GM12878 (cell line): ENCODE results near the gene SNED1. TPM values are rescaled to one million over a fixed set of nuclear protein-coding genes. Genes with fewer than 3 reads are reported as not detected.

Experiments used
- ATAC-seq: fragments of 200-7000 bp; cut with Tn5 transposase; 3 replicates; pipeline ENCODE4 v1.9.1; 2020; ENCODE audit warnings: mild to moderate bottlenecking, moderate library complexity
- BruUV-seq: library from RNA; stranded (reverse); fragments of 400-500 nt; replicated peaks from 2 replicates; lab custom pipeline; 2021; lab: Mats Ljungman, UMichigan
- CTCF ChIA-PET: fragments of 300-600 bp; sonication (Branson Sonifier 250); formaldehyde crosslinking; extraction: SDS; loops from one replicate; lab custom pipeline; 2021; ENCODE audit warnings: inconsistent platforms; lab: Yijun Ruan, JAX
- POLR2A ChIA-PET: fragments of 350-600 bp; formaldehyde crosslinking; extraction: SDS; loops from one replicate; lab custom pipeline; 2021; ENCODE audit warnings: inconsistent platforms; lab: Charles Lee
- RAD21 ChIA-PET: fragments of 300-600 bp; sonication (Branson Sonifier 250); formaldehyde crosslinking; loops from one replicate; lab custom pipeline; 2023; ENCODE audit warnings: antibody characterized with exemption; ENCODE audit not compliant: unreplicated experiment; lab: Charles Lee
- SMC1A ChIA-PET: fragments of 300-600 bp; sonication (Branson Sonifier 250); formaldehyde crosslinking; loops from one replicate; lab custom pipeline; 2023; ENCODE audit not compliant: unreplicated experiment, uncharacterized antibody; lab: Charles Lee
- DNase-seq: peaks from one replicate; pipeline ENCODE4 v3.0.0-alpha.2; 2011; ENCODE audit warnings: low read depth, low spot score
- FAIRE-seq: peaks from 3 replicates; lab custom pipeline; 2011; peaks lifted over from hg19 to GRCh38; lab: Jason Lieb, UNC
- H2AFZ ChIP-seq: 2 replicates; pipeline ENCODE4 v1.6.0; 2011; ENCODE audit warnings: low read depth, low read length, control low read depth; ENCODE audit not compliant: control insufficient read depth
- H3K27ac ChIP-seq: 2 replicates; pipeline ENCODE4 v1.5.1; 2011; ENCODE audit warnings: control low read depth; ENCODE audit not compliant: control insufficient read depth, insufficient read depth
- H3K27me3 ChIP-seq, 2 experiments: replicated peaks in 1 of 2; 2 replicates each; pipeline versions ENCODE4 v1.6.0 to v1.6.1; 2011; ENCODE audit warnings: low read length in 1 of 2; ENCODE audit not compliant: control insufficient read depth in 2 of 2, insufficient read depth in 2 of 2
- H3K36me3 ChIP-seq, 2 experiments: 2 replicates each; pipeline ENCODE4 v1.5.1; 2011; ENCODE audit warnings: low read length in 1 of 2; ENCODE audit not compliant: control insufficient read depth in 2 of 2, insufficient read depth in 2 of 2
- H3K4me1 ChIP-seq: 2 replicates; pipeline ENCODE4 v1.6.1; 2011; ENCODE audit warnings: mild to moderate bottlenecking, low read length, moderate library complexity, mixed read lengths; ENCODE audit not compliant: control insufficient read depth, insufficient read depth
- H3K4me2 ChIP-seq: 2 replicates; pipeline ENCODE4 v1.6.0; 2011; ENCODE audit warnings: control low read depth; ENCODE audit not compliant: control insufficient read depth, insufficient read depth
- H3K4me3 ChIP-seq: fragments of 200-600 bp; sonication (generic); 2 replicates; pipeline ENCODE4 v1.5.1; 2016
- H3K79me2 ChIP-seq: 2 replicates; pipeline ENCODE4 v1.6.0; 2011; ENCODE audit warnings: low read length; ENCODE audit not compliant: control insufficient read depth, insufficient read depth
- H3K9ac ChIP-seq: 2 replicates; pipeline ENCODE4 v1.8.0; 2011; ENCODE audit warnings: low read length, control low read depth, mixed read lengths; ENCODE audit not compliant: control insufficient read depth, insufficient read depth
- H3K9me3 ChIP-seq: replicated peaks from 3 replicates; pipeline ENCODE4 v1.5.1; 2011; ENCODE audit warnings: mild to moderate bottlenecking, low read length; ENCODE audit not compliant: control insufficient read depth, insufficient read depth
- H4K20me1 ChIP-seq: 2 replicates; pipeline ENCODE4 v1.6.0; 2011; ENCODE audit not compliant: control insufficient read depth, insufficient read depth
- ASH2L ChIP-seq: fragments of 300-600, 200-600 bp; sonication (generic); IDR thresholded peaks from 2 replicates; pipeline ENCODE4 v1.6.1; 2017; ENCODE audit warnings: low read depth, mild to moderate bottlenecking, borderline replicate concordance
- CBX3 ChIP-seq: fragments of 200-600 bp; sonication (generic); IDR thresholded peaks from 2 replicates; pipeline ENCODE4 v1.6.1; 2016; ENCODE audit warnings: low read depth, borderline replicate concordance
- EZH2 ChIP-seq: IDR thresholded peaks from 2 replicates; pipeline ENCODE4 v1.6.1; 2012; ENCODE audit warnings: low read depth, mild to moderate bottlenecking, control low read depth, inconsistent platforms, low read length, borderline replicate concordance; ENCODE audit not compliant: control insufficient read depth
- HCFC1 ChIP-seq: fragments of 150-350 bp; IDR thresholded peaks from 2 replicates; pipeline ENCODE4 v1.6.1; 2014; ENCODE audit warnings: low read length
- NKRF ChIP-seq: fragments of 450-650 bp; conservative IDR thresholded peaks from 2 replicates; pipeline ENCODE4 v1.6.1; 2017; ENCODE audit warnings: mild to moderate bottlenecking, moderate library complexity
- NR2C2 ChIP-seq: IDR thresholded peaks from 2 replicates; pipeline ENCODE4 v1.6.1; 2011; ENCODE audit warnings: borderline replicate concordance, low read depth; ENCODE audit not compliant: control insufficient read depth, insufficient read length
- NR2F1 ChIP-seq: fragments of 450-650 bp; conservative IDR thresholded peaks from 2 replicates; pipeline ENCODE4 v1.6.1; 2017; ENCODE audit warnings: mild to moderate bottlenecking
- POLR2AphosphoS2 ChIP-seq: IDR thresholded peaks from 2 replicates; pipeline ENCODE4 v1.6.1; 2011; ENCODE audit warnings: low read depth, mild to moderate bottlenecking, low read length, improper control_type of control experiment, moderate library complexity
- ZNF217 ChIP-seq: fragments of 450-650 bp; IDR thresholded peaks from 2 replicates; pipeline ENCODE4 v1.6.1; 2017; ENCODE audit warnings: antibody characterized with exemption, mild to moderate bottlenecking
- WGBS: methylation state at CpG from one replicate; pipeline ENCODE4 v1.1.6; 2016; ENCODE audit warnings: low lambda C conversion rate; ENCODE audit not compliant: insufficient replicate concordance, insufficient coverage; ENCODE audit errors: missing lambda C conversion rate; 5-methylcytosine and 5-hydroxymethylcytosine counted together
- in situ Hi-C: fragments of 300-500 bp; cut with MboI; formaldehyde crosslinking; loops from 9 replicates; pipeline ENCODE4 v1.14.3; 2018; ENCODE audit warnings: mixed read lengths
- intact Hi-C: fragments of 100-400 bp; cut with micrococcal nuclease; formaldehyde crosslinking; loops from one replicate; pipeline ENCODE4 v1.14.2; 2022; ENCODE audit not compliant: unreplicated experiment
- polyA plus RNA-seq, 11 experiments: library from polyadenylated mRNA; depleted of rRNA in 4 of 11; unstranded in 6 of 11; stranded (reverse) in 5 of 11; fragments of >200 nt; fragmentation: Nextera tagmentation in 4 of 11; fragmentation: Illumina TruSeq in 1 of 11; extraction: Ambion mirVana in 4 of 11; extraction: Trizol in 1 of 11; gene quantifications; 1 replicate in 1 of 11; 2 replicates in 10 of 11; pipeline versions ENCODE4 v1.2.1 to v1.2.3, GENCODE V29; 2011 to 2016; ENCODE audit warnings: inconsistent platforms in 2 of 11, missing spikeins in 2 of 11, low read depth in 1 of 11
- total RNA-seq, 4 experiments: library from RNA; depleted of rRNA in 3 of 4; stranded (reverse); fragments of >200 nt in 3 of 4; fragmentation: Illumina TruSeq in 1 of 4; extraction: Trizol in 1 of 4; gene quantifications; 2 replicates each; pipeline versions ENCODE4 v1.2.1 to v1.2.3, GENCODE V29; 2013 to 2021
- TF ChIP-seq, protein P1 (sequence below): IDR thresholded peaks from 2 replicates; pipeline ENCODE4 v1.6.1; 2011; ENCODE audit warnings: low read depth, low read length, improper control_type of control experiment, borderline replicate concordance
- TF ChIP-seq, protein P2 (sequence below): fragments of 450-650 bp; formaldehyde crosslinking; IDR thresholded peaks from 2 replicates; pipeline ENCODE4 v1.4.0; 2020; ENCODE audit warnings: mild to moderate bottlenecking, moderate library complexity

SNED1 gene
- total and polyA plus RNA-seq, 10 of the 15 experiments (the other 5 are each of a cell fraction or from before 2014, with no cell fraction given), result 0.05 to 8.4 (median 3.0) TPM

GRCh38 chr2:241139531-241140444 lies 141.4 kb downstream of the SNED1 start:
- intact Hi-C loops (loop anchor here (10.0 kb wide), 1 partner anchor 55 kb away; no protein-coding TSS in a partner anchor), in situ Hi-C loops (no loop called here)
- ChIA-PET POLR2A (interaction anchor here (1.2 kb wide), 1 partner anchor 40 kb away, joined by 4 read pairs; no protein-coding TSS in a partner anchor), RAD21 (interaction anchor here (0.8 kb wide), 1 partner anchor 29 kb away, joined by 3 read pairs; no protein-coding TSS in a partner anchor), CTCF (no interaction called here), SMC1A (no interaction called here)
- Histone ChIP-seq H2AFZ (no peak overlapping the region), H3K79me2 (no peaks in the 10 kb centered on the region; the same call in 1 of the 2 replicates), H3K27me3 (no peaks in the 10 kb centered on the region; a peak in 1 of 4 replicates), H3K36me3 (peaks cover 6 to 26% of the 10 kb centered on the region in 2 experiments), H4K20me1 (no peaks in the 10 kb centered on the region), H3K27ac (no peak overlapping the region), H3K4me2 (no peak overlapping the region), H3K4me3 (no peak overlapping the region), H3K9ac (no peak overlapping the region), H3K4me1 (no peaks in the 10 kb centered on the region), H3K9me3 (no peaks in the 10 kb centered on the region)
- BruUV-seq, result no TSS peak
- ATAC-seq (no peak), FAIRE-seq (no peak), DNase-seq (no peak)
- TF ChIP-seq NR2C2 (no peak), HCFC1 (no peak), NKRF (no peak), POLR2AphosphoS2 (no peak), CBX3 (no peak), ZNF217 (no peak), EZH2 (no peak), ASH2L (no peak), NR2F1 (no peak)
- TF ChIP-seq, protein P1, sequence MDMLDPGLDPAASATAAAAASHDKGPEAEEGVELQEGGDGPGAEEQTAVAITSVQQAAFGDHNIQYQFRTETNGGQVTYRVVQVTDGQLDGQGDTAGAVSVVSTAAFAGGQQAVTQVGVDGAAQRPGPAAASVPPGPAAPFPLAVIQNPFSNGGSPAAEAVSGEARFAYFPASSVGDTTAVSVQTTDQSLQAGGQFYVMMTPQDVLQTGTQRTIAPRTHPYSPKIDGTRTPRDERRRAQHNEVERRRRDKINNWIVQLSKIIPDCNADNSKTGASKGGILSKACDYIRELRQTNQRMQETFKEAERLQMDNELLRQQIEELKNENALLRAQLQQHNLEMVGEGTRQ, result no peak
- TF ChIP-seq, protein P2, sequence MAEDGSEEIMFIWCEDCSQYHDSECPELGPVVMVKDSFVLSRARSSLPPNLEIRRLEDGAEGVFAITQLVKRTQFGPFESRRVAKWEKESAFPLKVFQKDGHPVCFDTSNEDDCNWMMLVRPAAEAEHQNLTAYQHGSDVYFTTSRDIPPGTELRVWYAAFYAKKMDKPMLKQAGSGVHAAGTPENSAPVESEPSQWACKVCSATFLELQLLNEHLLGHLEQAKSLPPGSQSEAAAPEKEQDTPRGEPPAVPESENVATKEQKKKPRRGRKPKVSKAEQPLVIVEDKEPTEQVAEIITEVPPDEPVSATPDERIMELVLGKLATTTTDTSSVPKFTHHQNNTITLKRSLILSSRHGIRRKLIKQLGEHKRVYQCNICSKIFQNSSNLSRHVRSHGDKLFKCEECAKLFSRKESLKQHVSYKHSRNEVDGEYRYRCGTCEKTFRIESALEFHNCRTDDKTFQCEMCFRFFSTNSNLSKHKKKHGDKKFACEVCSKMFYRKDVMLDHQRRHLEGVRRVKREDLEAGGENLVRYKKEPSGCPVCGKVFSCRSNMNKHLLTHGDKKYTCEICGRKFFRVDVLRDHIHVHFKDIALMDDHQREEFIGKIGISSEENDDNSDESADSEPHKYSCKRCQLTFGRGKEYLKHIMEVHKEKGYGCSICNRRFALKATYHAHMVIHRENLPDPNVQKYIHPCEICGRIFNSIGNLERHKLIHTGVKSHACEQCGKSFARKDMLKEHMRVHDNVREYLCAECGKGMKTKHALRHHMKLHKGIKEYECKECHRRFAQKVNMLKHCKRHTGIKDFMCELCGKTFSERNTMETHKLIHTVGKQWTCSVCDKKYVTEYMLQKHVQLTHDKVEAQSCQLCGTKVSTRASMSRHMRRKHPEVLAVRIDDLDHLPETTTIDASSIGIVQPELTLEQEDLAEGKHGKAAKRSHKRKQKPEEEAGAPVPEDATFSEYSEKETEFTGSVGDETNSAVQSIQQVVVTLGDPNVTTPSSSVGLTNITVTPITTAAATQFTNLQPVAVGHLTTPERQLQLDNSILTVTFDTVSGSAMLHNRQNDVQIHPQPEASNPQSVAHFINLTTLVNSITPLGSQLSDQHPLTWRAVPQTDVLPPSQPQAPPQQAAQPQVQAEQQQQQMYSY (CRISPR knock-in tag), result no peak
- WGBS, result 96% methylated on average over 24 of the region's 24 CpGs
